NCI-H146 (cell line): Measurements from ENCODE around the gene MAEA.

Experiments
- DNase-seq: peaks from one replicate; lab custom pipeline; 2025; lab: John Stamatoyannopoulos, UW

MAEA gene

GRCh38 chr4:1353186-1354055 lies 63.7 kb downstream of the MAEA start:
- no peak for DNase-seq

GRCh38 chr4:1354136-1354982 lies 64.7 kb downstream of the MAEA start:
- DNase-seq = no peak

GRCh38 chr4:1354983-1355275 lies 65.2 kb downstream of the MAEA start:
- no peak for DNase-seq

GRCh38 chr4:1355378-1355777 lies 65.7 kb downstream of the MAEA start:
- DNase-seq = no peak

GRCh38 chr4:1356181-1356998 lies 66.7 kb downstream of the MAEA start:
- DNase-seq = peak; percentile 43

- no peak for DNase-seq
Measured at GRCh38 chr4:1357356-1358248, 67.9 kb downstream of the MAEA start.

GRCh38 chr4:1358421-1359143 lies 68.9 kb downstream of the MAEA start:
- no peak for DNase-seq

GRCh38 chr4:1359144-1359501 lies 69.4 kb downstream of the MAEA start:
- DNase-seq = no peak

- no peak for DNase-seq
Measured at GRCh38 chr4:1359976-1360375, 70.3 kb downstream of the MAEA start.

- DNase-seq = no peak
Measured at GRCh38 chr4:1360423-1361283, 71.0 kb downstream of the MAEA start.

- no peak for DNase-seq
Measured at GRCh38 chr4:1361431-1361830, 71.7 kb downstream of the MAEA start.

- DNase-seq = no peak
Measured at GRCh38 chr4:1362046-1362445, 72.4 kb downstream of the MAEA start.

GRCh38 chr4:1362521-1362920 lies 72.8 kb downstream of the MAEA start:
- DNase-seq = no peak

- DNase-seq = no peak
Measured at GRCh38 chr4:1363513-1363912, 73.8 kb downstream of the MAEA start.

GRCh38 chr4:1364217-1364616 lies 74.5 kb downstream of the MAEA start:
- DNase-seq = no peak

- DNase-seq = no peak
Measured at GRCh38 chr4:1364748-1365147, 75.1 kb downstream of the MAEA start.

GRCh38 chr4:1365271-1366178 lies 75.8 kb downstream of the MAEA start:
- DNase-seq = peak; percentile 82

GRCh38 chr4:1366371-1367229 lies 76.9 kb downstream of the MAEA start:
- no peak for DNase-seq
